ENCODE results near the gene REV1.

The REV1 gene

GRCh38 chr2:99489761-99490622, at the start of gene REV1:
REV1 (minus strand) TSS chr2:99490017; CDS start chr2:99464975, 25,042 bp downstream.
- H3K4me3 ChIP-seq (ENCODE audit: low read depth, low read length): peak within 1 kb of the TSS; percentile 79
- peak; percentile 84 for TF ChIP-seq CTCF (IDR thresholded peaks at IDR 0.05; ENCODE audit: borderline replicate concordance, insufficient read depth, low read depth, low read length)

GRCh38 chr2:99537910-99538485, 48.2 kb upstream of the REV1 start:
- H3K4me3 ChIP-seq (ENCODE audit: low read depth, low read length): no peak overlapping the region
- no peak for TF ChIP-seq CTCF (IDR thresholded peaks at IDR 0.05; ENCODE audit: borderline replicate concordance, insufficient read depth, low read depth, low read length)

- no peak for TF ChIP-seq CTCF (IDR thresholded peaks at IDR 0.05; ENCODE audit: borderline replicate concordance, insufficient read depth, low read depth, low read length)
- H3K4me3 ChIP-seq (ENCODE audit: low read depth, low read length): no peak overlapping the region
Measured at GRCh38 chr2:99524056-99524455, 34.2 kb upstream of the REV1 start.

GRCh38 chr2:99522157-99522556, 32.3 kb upstream of the REV1 start:
- no peak for TF ChIP-seq CTCF (IDR thresholded peaks at IDR 0.05; ENCODE audit: borderline replicate concordance, insufficient read depth, low read depth, low read length)
- H3K4me3 ChIP-seq (ENCODE audit: low read depth, low read length): no peak overlapping the region

GRCh38 chr2:99520813-99521212, 31.0 kb upstream of the REV1 start:
- no peak for TF ChIP-seq CTCF (IDR thresholded peaks at IDR 0.05; ENCODE audit: borderline replicate concordance, insufficient read depth, low read depth, low read length)
- H3K4me3 ChIP-seq (ENCODE audit: low read depth, low read length): no peak overlapping the region

- TF ChIP-seq CTCF (IDR thresholded peaks at IDR 0.05; ENCODE audit: borderline replicate concordance, insufficient read depth, low read depth, low read length): no peak
- no peak overlapping the region for H3K4me3 ChIP-seq (ENCODE audit: low read depth, low read length)
Measured at GRCh38 chr2:99520195-99520594, 30.4 kb upstream of the REV1 start.

- H3K4me3 ChIP-seq (ENCODE audit: low read depth, low read length): no peak overlapping the region
- no peak for TF ChIP-seq CTCF (IDR thresholded peaks at IDR 0.05; ENCODE audit: borderline replicate concordance, insufficient read depth, low read depth, low read length)
Measured at GRCh38 chr2:99514357-99514756, 24.5 kb upstream of the REV1 start.

Data from GM12875 (cell line).